Activated gamma-delta T cell treated with Interleukin-2 at 50 U/mL for 16 hours (primary cell): Measurements from ENCODE around the gene VSTM2B.
"Not testable (repeated sequence)": the region's sequence is repeated elsewhere in the genome, so short reads cannot be mapped to it uniquely, and the experiment has no call there.

Experiments
- DNase-seq: peaks from one replicate; pipeline ENCODE4 v3.0.0-alpha.2; 2020

The VSTM2B gene

DNA sequence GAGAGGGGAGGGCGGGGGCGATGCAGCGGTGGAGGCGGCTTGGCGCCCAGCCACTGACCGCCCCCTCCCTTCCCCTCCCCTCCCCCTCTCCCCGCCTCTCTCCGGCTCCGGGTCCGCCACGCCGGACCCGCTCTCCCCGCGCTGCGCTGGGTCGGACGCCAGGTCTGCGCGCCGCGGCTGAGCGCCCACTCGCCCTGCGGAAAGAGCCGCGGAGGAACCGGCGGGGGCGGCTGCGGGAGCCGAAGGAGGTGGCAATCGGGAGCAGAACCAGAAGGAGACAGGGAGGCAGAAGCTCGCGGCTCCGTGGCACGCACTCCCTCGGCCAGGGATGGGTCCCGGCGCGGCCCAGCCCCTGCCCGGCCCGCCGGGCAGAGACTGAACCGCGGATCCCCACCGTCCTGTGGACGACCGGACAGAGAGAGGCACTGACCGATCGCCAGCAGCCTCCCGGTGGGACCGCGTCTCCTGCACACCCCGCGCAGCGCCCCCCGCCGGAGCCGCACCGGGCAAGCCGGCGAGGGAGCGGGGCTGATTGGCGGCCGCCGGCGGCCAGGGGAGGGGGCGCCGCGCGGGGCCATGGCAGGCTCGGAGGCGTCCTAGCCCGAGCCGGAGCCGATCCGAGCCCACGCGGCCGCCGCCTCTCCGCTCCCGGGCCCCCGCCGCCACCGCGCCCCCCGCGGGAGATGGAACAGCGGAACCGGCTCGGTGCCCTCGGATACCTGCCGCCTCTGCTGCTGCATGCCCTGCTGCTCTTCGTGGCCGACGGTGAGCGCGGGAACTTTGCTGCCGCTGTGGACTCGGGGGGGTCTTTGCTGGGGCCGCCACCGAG lies at the start of gene VSTM2B:
TSS of gene VSTM2B (plus strand) at position 94 of the 829 bp plus-strand sequence. CDS start at position 684, 590 bp downstream.
- DNase-seq: no peak

DNA sequence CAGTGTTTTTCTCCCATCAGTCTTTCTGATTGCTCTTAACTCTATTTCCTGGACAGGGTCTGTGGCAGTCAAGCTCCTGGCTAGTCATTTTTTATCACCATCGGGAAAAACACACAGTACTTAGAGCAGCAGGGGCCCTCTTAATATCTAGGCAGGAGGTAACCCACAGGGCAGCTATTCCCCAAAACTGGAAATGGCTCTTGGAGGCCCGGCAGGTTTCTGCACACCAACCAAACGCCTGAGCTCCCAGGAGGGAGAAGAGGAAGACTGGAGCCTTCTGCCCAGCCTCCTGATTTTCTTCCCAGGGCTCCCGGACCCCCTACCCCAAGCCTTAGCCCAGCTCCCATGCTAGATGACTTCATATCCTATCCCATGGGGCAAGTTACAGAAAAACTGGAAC lies 49.3 kb upstream of the VSTM2B start:
- DNase-seq: no peak

DNA sequence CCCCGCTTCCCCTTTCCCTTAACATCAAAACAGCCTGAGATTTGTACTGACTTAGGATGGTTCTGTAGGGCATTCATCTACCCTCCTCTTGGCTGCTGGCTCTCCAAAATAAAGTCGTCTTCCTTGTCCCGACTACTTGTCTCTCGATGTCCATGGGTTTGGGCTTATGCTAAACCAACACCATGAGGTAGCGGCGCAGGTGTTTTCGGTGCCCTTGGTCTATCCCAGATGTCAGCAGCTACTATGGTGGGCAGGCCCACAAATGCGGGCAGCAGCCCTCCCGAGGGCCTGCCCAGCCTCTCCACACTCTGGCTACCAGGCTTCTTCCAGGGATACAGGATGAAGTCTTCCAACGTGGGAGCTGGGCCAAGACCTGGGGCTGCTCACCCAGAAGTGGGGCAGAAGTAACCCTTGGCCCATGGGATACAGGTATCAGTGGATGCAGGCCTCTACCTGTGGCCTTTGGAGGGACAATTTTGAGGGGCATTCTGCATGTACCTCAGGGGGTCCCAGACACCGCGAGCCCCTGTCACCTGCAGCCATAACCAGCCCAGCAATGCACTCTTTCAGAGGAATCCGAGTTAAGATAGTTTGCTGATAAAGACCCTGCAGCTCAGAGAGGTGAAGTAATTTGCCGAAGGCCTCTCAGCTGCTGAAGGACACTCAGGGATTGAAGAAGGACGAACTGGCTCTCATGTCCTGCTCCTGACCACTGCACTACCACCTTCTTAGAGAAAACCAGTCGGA lies 47.8 kb upstream of the VSTM2B start:
- DNase-seq: no peak

DNA sequence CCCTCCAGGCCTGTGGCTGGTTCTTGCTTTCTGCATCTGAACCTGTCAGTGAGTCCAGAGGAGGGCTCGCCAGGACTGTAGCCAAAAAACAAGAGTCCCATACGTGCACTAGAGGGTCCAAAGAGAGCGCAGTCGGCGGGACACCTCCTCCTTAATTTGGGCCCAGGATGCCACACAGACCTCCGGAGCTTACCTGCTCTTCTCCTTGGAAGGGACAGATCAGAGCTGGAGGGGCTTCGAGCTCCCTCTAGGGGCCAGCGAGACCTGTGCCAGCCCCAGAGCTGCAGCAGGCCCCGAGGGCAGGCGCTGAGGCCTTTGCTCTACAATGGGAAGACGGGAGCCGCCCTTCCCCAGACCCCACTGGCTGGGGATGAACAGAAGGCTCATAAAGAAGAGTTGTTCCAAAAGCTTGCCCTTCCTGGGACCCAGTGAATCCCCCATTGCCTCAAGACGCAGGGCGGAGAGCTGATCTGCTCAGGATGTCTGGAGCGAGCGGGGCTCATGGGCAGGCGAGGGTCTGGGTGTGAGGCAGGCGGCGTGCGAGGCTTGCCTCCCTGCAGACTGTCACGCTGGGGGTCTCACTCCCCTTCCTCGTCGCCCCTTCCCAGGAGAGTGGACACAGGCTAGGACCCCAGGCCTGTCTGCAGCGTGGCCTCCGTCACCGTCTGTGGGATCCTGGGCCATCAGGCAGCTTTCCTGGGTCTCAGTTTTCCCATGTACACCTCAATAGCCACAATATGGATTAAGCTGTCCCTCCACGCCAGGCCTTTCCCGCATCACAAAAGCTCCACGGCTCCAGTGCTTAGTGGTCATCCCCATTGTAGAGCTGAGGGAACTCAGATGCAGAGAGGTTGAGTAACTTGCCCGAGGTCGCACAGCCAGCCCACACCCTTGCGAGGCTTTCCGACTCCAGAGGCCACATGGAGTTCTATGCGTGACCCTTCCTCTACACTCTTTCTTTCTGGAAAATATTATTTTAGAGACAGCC lies 46.9 kb upstream of the VSTM2B start:
- DNase-seq: no peak

DNA sequence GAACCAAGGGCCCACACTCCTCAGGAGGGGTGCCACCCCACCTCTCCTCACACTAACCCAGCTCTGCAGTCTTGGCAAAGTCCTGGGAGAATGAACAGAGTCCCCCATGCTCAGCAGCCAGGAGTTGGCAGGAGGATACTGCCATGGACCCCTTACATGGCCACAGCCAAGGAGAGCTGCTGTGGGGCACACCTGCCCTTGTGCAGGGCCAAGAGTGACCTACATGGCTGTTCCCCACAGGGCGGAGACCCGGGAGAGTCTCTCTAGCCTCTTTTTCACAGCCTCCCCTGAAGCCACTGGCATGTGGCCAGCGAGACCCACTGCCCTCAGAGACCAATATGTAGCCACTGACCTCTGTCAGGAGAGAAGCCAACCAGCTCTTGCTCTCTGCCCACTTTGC lies 45.9 kb upstream of the VSTM2B start:
- no peak for DNase-seq

DNA sequence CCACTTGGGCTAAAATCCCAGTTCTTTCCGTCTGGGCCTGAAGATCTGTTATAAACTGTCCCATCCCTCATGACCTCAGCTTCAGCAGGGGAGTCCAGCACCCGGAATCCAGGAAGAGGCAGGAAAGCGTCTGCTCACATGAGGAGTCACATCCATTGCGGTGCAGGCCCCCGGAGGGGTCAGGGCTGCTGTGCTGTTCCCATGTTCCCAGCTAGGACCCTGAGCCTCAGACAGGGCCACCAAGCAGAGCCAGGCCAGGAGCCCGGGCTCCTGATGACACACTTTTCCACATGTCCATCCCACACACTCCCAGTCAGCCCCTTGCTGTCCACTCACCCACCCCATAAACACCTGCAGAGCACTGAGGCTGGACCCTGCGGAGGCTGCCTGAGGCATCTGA lies 45.3 kb upstream of the VSTM2B start:
- DNase-seq: no peak

DNA sequence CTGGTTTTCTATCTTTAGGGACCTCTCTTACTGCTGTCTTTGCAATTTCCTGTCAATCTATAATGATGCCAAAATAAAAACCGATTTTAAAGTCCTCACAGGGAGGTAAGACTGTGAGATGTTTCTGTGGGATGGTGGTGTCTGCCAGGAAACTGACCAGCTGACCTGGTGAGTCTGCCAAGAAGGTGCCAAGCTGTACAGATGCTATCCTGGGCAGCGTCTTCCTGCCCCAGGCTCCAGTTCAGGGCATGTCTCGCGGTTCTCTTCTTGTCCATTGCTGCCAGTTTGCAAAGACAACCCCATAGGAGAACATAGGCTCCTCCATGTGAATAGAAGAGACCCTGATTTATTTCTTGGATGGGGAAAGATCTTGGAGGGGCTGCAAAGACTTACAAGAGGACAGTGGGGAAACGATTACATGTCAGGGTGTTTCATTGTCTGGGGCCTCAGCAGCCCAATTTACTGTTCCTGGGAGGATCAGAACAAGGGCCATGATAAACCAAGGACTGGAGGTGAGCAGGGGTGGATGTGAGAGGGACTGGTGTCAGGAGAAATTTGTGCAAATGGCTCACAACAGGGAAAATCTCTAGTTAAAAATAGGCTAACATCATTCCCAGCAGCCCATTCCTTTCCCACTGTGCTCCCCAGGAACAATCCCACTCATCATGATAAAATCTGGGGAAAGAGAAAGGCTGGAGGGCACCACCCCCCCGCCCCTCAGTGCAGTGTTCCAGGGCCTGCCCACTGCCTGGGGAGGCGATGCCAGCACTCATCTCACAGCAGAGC lies 42.7 kb upstream of the VSTM2B start:
- DNase-seq: no peak

DNA sequence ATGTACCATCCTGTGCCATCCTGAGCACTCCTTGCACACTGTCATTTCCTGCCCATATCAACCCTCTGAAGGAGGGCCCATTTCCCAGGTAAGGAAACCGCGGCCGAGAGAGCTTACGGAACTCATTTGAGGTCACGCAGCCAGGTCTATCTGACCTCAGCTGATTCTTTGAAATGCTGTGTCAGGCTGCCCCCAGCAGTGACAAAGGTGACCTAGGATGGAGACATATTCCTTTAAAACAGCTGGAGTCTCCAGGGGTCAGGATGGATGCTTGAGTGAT lies 42.2 kb upstream of the VSTM2B start:
- no peak for DNase-seq

DNA sequence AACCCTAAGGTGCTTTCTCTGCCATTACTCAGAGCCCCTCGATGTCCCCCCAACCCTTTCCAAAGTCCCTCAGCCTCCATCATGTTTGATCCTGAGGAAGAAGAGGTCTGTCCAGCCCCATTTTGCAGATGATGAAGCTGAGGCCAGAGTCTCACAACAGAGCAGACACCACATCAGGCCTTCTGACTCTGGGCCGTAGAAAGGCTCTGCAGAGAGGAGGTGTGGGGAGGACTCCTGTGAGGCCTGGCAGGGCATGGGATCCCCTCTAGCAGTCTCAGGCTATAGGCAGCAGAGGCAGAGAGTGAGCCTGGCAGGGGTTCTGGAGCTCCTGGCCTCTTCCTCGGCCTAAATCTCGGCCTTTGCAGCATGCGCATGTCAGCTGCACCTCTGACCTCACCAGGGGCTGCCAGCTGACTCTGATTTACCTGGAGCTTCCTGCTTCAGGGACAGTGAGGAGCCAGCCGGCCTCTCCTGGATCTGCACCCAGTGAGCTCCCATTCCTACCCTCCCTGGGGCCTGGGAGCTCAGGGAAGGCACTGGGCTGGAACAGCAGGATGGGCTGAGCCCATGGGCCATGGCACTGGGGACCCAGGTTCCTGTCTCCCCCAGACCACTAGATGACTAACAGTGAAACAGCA lies 41.7 kb upstream of the VSTM2B start:
- DNase-seq: no peak

DNA sequence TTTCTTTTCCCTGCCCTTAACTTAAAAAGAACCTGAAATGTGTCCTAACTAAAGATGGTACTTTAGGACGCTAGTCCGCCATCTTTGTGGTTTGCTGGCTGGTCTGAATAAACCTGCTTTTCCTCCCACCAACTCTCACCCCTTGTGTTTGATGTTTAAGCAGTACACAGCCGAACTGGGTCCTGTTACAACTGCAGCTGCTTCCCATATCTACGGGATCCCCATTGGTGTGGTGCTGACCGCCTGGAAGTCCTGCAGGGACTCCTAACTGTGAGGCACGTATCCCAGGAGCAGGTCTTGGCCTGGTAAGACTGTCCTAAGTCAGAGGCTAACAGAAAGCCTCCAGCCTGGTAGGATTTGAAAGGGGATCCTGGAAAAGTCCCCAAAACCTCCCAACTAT lies 40.9 kb upstream of the VSTM2B start:
- no peak for DNase-seq

DNA sequence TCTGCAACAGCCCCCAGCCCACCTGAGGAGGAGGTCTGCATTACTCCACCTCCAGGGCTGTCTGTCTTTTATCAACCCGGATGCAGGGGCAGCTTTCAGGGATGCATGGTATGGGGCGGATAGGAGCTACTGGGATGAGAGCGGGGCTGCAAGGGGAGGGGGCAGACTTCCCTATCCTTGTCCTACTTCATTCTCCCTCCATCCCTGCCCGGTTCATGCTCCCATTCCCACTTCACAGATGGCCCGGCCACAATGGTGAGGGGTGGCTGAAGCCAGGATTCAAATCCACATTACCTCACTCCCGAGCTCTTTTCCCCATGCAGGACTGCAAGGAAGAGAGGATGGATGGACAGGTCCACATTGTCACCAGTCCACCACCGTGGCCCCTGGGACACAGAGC lies 40.5 kb upstream of the VSTM2B start:
- DNase-seq: no peak

DNA sequence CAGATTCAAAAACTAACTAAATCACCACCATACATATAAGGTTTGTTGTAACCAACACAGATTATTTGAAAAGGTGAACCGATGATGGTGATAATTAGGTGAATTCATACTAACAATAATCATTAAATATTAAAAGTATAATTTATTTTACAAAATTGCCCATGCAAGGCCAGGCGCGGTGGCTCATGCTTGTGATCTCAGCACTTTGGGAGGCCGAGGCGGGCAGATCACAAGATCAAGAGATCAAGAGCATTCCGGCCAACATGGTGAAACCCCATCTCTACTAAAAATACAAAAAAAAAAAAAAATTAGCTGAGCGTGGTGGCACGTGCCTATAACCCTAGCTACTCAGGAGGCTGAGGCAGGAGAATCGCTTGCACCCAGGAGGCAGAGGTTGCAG lies 38.8 kb upstream of the VSTM2B start:
- DNase-seq: not testable (repeated sequence)

DNA sequence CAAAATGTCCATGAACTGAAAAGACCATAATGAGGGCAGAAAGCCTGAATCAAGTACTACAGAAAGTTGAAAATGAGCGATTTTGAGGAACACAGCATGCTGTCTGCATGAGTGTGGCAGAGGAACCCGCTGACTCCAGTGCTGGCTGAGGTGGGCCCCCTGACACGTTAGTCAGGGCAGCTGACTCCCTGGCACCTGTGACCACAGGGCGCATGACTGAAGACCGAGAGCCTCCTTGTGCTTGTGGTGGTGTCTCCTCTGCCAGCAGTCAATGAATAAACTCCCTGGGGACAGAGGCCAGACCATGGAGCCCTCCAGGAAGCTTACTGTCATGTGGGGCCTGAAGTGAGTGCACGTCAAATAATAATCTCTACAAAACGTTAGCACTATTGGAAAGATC lies 38.4 kb upstream of the VSTM2B start:
- no peak for DNase-seq

DNA sequence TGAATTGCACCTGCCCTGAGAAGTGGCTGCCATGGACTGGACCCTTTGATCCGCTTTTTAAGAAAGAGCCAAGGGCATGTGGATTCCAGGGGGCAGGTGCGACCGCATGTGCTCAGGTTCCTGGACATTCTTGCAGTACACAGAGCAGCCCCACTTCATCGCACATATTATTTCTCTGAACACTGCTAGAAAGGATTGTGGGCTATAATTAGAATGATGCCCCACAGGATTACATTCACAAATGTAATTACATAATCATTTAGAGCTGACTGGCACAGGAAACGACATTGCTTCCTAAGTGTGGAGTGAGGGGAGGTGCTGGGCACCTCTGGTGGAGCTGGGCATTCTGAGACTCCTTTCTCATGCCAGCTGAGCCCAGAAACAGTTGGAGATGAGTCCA lies 37.5 kb upstream of the VSTM2B start:
- DNase-seq: no peak

DNA sequence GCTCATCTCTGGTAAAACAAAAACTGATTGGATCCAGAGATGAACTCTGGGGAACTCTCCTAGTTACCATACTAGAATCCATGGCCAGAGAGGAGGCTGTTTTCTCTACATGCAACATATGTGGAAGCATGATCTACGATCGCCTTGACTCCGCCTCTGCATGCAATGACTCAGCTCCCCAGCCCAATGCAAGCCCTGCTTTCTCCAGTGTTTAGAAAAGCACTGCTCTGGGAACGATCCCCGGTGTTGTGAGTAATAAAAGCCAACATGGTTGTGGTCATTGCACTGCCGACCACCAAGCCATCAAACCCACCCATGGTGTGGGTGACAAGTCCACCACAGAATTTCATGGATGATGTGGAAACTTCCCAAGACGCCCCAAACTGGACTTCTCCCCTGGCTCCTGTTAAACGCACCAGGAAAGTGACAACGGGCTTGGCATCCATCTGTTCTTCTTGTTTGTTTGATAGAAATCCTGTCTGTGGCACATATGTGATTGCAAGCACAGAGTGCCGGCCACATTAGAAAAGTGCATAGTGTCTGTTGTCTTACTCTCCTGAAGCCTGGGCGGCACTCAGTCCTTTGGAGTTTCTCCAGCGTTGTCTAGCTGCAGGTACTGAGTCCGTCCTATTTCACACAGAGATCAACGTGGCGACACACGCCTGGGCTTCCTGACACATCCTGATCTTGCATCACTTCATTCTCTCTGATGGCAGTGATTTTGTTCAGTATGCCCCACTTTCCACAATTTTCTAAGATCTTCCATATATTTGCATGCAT lies 36.4 kb upstream of the VSTM2B start:
- no peak for DNase-seq

DNA sequence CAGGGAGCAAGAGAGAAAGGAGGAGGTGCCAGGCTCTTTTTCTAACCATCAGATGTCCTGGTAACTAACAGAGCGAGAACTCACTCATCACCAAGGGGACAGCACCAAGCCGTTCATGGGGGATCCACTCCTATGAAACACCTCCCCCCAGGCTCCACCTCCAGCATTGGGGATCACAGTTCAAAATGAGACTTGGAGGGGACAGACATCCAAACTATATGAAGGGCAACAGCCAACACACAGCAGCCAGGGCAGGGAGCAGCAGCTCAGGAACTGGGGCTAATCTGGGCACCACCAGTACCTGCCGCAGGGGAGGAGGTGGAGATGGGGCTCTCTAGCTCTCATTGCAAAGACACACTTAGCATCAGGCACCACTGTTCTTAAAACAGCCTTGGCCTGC lies 34.3 kb upstream of the VSTM2B start:
- DNase-seq: no peak

DNA sequence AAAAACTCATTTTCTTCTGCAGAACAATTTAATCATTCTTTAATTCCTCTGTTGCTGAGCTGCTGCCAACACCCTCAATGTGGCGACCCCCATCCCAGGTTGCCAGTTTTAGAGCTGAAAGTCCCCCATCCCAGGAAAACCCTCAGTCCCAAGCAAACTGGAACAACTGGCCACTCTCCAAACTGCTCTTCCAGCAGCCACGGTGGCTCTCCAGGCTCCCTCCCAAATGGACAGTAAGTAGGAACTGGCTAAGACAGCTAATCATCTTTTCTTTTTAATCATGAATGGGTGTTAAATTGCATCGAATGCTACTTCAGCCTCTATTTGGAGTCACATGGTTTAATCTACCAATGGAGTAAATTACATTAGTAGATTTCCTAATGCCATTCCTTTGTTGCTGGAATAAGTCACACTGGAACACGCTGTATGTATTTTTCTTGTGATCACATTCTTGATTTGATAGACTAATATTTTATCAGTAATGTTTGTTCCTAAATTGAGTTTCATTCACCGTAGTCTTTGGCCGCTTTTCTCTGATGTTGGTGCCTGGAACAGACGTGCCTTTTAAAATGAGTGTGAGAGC lies 33.7 kb upstream of the VSTM2B start:
- DNase-seq: no peak

DNA sequence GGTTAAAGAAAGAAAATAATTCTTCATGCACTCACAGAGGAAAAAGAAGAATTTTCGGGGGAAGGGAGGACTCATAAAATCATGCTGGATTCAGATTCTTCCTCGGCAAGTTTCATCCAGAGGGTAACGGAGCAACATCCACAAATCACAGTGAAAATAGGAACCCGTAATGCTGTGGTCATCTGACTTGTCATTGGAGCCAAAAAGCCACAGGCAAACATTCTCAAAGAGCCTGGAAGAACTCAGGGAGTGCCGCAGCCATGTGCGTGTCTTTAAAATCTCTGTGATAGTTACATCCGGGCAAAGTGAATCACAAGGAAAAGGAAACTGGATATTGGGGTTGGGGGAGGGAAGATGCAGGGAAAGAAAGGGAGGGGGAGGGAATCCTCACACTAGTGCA lies 33.0 kb upstream of the VSTM2B start:
- DNase-seq: no peak

DNA sequence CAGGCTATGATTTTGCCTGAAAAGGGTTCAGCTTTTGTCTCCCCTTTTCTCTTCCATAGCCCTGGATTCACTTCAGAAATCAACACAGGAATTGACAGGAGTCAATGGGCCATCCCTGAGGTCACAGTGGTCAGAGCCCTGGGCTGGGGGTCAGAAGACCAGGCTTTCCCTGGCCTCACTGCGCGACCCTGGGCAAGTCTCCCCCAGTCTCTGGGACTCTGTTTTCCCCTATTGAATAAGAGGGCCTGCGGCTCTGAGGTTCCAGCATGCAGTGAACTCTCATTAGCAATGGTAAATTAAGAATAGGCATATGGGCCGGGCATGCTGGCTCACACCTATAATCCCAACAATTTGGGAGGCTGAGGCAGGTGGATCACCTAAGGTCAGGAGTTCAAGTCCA lies 30.7 kb upstream of the VSTM2B start:
- no peak for DNase-seq

DNA sequence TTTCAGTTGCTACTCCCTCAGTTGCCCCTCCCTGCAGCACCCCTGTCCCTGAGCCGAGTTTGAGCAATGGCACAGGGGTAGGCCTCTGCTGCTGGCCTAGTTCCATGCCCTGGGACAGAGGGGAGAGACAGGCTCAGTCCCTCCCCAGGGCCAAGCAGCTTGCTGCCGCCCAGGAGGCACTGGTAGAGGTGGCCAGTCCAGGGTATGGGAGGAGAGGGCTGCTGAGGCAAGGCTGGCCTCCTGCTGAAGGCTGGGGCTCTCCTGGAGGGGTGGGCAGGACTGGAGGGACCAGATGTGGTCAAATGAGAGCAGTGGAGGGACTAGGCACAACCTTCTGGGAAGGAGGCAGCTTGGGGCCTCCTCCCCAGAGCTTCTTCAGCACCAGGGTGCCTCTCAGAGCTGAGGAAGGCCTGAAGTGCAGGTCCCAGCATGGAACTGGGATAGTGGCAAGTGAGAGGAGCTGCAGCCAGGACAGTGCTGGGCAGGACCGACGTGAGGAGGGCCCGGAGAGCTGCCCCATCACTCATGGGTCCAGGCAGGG lies 29.8 kb upstream of the VSTM2B start:
- no peak for DNase-seq

DNA sequence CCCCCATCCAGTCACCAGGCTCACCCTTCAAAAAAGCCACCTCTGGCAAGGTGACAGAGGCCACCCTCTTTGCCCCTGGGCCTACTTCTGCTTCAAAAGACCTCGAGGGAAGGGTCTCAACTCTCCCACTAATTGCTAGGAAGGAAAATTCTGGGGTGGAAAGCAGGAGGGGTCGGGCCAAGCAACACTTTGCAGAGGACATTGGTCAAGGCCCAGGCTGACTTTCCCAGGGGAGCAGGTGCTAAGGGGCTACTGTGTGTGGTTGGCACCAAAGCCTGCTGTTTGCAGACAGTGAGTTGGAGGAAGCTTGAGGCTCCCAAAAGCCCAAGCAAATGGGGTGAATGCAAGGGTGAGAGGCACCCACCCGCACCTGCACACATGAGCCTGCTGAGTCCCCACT lies 28.6 kb upstream of the VSTM2B start:
- DNase-seq: no peak
